ENCODE data around the gene COBL. TPM values are rescaled to one million over a fixed set of nuclear protein-coding genes. Genes with fewer than 3 reads are reported as not detected.

The COBL gene
- total and polyA plus RNA-seq, 10 of the 15 experiments (the other 5 are each of a cell fraction or from before 2014, with no cell fraction given) = 0.21 TPM; not detected in 9

DNA sequence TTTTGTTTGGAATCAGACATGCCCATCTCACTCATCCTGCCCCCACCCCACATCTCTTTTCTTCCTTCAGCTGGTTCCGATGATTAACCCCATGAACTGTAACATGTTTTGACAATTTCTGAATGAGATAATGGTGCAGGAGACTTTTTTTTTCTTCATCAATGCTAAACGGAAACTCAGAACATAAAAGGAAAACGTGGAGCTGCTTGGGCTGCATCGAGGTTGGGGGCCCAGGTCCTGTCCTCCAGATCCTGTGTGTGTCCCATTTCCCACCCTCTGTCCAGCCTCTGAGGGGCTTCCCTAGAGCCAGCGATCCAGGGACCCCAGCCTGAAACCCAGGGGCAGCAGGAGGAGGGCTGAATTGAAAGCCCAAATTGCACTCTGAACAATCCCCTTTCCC is 270.1 kb downstream of the COBL start:
- H3K36me3 ChIP-seq (ENCODE audit: control insufficient read depth in 2 of 2, insufficient read depth in 2 of 2, low read length in 1 of 2) = no peaks in the 10 kb centered on the region
- in situ Hi-C loops (cut with MboI) (no loop called here), intact Hi-C loops (cut with micrococcal nuclease; ENCODE audit: unreplicated experiment) (no loop called here)
- RAD21 ChIA-PET (ENCODE audit: unreplicated experiment) = no interaction called here
- H3K9me3 ChIP-seq (replicated peaks; ENCODE audit: control insufficient read depth, insufficient read depth, low read length) = no peaks in the 10 kb centered on the region
- FAIRE-seq = no peak
- TF ChIP-seq, protein P1, sequence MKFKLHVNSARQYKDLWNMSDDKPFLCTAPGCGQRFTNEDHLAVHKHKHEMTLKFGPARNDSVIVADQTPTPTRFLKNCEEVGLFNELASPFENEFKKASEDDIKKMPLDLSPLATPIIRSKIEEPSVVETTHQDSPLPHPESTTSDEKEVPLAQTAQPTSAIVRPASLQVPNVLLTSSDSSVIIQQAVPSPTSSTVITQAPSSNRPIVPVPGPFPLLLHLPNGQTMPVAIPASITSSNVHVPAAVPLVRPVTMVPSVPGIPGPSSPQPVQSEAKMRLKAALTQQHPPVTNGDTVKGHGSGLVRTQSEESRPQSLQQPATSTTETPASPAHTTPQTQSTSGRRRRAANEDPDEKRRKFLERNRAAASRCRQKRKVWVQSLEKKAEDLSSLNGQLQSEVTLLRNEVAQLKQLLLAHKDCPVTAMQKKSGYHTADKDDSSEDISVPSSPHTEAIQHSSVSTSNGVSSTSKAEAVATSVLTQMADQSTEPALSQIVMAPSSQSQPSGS (IDR thresholded peaks at IDR 0.05; ENCODE audit: low read length) = no peak
- TF ChIP-seq POLR2A (IDR thresholded peaks at IDR 0.05; ENCODE audit: low read depth, low read length) = no peak
- no peak for TF ChIP-seq NFIC (IDR thresholded peaks at IDR 0.05; ENCODE audit: low read depth, low read length)
- TF ChIP-seq RELA (IDR thresholded peaks at IDR 0.05; ENCODE audit: borderline replicate concordance, partially characterized antibody) = no peak
- TF ChIP-seq IKZF1 (conservative IDR thresholded peaks at IDR 0.05) = no peak
- no peak for TF ChIP-seq STAT1 (conservative IDR thresholded peaks at IDR 0.05)
- TF ChIP-seq, protein P2, sequence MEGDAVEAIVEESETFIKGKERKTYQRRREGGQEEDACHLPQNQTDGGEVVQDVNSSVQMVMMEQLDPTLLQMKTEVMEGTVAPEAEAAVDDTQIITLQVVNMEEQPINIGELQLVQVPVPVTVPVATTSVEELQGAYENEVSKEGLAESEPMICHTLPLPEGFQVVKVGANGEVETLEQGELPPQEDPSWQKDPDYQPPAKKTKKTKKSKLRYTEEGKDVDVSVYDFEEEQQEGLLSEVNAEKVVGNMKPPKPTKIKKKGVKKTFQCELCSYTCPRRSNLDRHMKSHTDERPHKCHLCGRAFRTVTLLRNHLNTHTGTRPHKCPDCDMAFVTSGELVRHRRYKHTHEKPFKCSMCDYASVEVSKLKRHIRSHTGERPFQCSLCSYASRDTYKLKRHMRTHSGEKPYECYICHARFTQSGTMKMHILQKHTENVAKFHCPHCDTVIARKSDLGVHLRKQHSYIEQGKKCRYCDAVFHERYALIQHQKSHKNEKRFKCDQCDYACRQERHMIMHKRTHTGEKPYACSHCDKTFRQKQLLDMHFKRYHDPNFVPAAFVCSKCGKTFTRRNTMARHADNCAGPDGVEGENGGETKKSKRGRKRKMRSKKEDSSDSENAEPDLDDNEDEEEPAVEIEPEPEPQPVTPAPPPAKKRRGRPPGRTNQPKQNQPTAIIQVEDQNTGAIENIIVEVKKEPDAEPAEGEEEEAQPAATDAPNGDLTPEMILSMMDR (IDR thresholded peaks at IDR 0.05 in 2 of 3, conservative IDR thresholded peaks at IDR 0.05 in 1 of 3; ENCODE audit: control insufficient read depth in 2 of 3, extremely low read depth in 1 of 3, insufficient read depth in 1 of 3, low read depth in 3 of 3, low read length in 3 of 3) = no peak
- TF ChIP-seq GATAD2B (conservative IDR thresholded peaks at IDR 0.05; ENCODE audit: low read depth) = no peak
- no peak for TF ChIP-seq FOXM1 (IDR thresholded peaks at IDR 0.05; ENCODE audit: low read depth, low read length)
- no peak for TF ChIP-seq BCL11A (IDR thresholded peaks at IDR 0.05; ENCODE audit: low read depth, low read length)
- TF ChIP-seq, protein P3, sequence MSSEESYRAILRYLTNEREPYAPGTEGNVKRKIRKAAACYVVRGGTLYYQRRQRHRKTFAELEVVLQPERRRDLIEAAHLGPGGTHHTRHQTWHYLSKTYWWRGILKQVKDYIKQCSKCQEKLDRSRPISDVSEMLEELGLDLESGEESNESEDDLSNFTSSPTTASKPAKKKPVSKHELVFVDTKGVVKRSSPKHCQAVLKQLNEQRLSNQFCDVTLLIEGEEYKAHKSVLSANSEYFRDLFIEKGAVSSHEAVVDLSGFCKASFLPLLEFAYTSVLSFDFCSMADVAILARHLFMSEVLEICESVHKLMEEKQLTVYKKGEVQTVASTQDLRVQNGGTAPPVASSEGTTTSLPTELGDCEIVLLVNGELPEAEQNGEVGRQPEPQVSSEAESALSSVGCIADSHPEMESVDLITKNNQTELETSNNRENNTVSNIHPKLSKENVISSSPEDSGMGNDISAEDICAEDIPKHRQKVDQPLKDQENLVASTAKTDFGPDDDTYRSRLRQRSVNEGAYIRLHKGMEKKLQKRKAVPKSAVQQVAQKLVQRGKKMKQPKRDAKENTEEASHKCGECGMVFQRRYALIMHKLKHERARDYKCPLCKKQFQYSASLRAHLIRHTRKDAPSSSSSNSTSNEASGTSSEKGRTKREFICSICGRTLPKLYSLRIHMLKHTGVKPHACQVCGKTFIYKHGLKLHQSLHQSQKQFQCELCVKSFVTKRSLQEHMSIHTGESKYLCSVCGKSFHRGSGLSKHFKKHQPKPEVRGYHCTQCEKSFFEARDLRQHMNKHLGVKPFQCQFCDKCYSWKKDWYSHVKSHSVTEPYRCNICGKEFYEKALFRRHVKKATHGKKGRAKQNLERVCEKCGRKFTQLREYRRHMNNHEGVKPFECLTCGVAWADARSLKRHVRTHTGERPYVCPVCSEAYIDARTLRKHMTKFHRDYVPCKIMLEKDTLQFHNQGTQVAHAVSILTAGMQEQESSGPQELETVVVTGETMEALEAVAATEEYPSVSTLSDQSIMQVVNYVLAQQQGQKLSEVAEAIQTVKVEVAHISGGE (CRISPR knock-in tag; IDR thresholded peaks at IDR 0.05) = no peak
- TF ChIP-seq CHD2 (IDR thresholded peaks at IDR 0.05; ENCODE audit: borderline replicate concordance, low read depth, low read length) = no peak
- TF ChIP-seq, protein P4, sequence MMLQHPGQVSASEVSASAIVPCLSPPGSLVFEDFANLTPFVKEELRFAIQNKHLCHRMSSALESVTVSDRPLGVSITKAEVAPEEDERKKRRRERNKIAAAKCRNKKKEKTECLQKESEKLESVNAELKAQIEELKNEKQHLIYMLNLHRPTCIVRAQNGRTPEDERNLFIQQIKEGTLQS (IDR thresholded peaks at IDR 0.05; ENCODE audit: borderline replicate concordance, extremely low read depth, low read depth, low read length) = no peak
- no peak for TF ChIP-seq TCF12 (IDR thresholded peaks at IDR 0.05; ENCODE audit: low read depth, low read length)
- no peak for TF ChIP-seq PML (IDR thresholded peaks at IDR 0.05; ENCODE audit: low read length)
- TF ChIP-seq, protein P5, sequence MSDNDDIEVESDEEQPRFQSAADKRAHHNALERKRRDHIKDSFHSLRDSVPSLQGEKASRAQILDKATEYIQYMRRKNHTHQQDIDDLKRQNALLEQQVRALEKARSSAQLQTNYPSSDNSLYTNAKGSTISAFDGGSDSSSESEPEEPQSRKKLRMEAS (IDR thresholded peaks at IDR 0.05; ENCODE audit: low read depth, low read length) = no peak
- no peak for TF ChIP-seq ESRRA (IDR thresholded peaks at IDR 0.05; ENCODE audit: low read length)
- WGBS (ENCODE audit: insufficient coverage, insufficient replicate concordance, low lambda C conversion rate, missing lambda C conversion rate) = 0% methylated on average over 5 of the region's 5 CpGs
- CTCF ChIA-PET = no interaction called here
- no peak overlapping the region for H3K4me2 ChIP-seq (ENCODE audit: control insufficient read depth, insufficient read depth)
- no peaks in the 10 kb centered on the region for H3K4me1 ChIP-seq (ENCODE audit: control insufficient read depth, insufficient read depth, low read length)
- no peak overlapping the region for H3K4me3 ChIP-seq
- no peak overlapping the region for H2AFZ ChIP-seq (ENCODE audit: control insufficient read depth, low read depth, low read length)
- no peaks in the 10 kb centered on the region; a peak in 1 of 4 replicates for H3K27me3 ChIP-seq (replicated peaks in 1 of 2; ENCODE audit: control insufficient read depth in 2 of 2, insufficient read depth in 2 of 2, low read length in 1 of 2)
- H3K9ac ChIP-seq (ENCODE audit: control insufficient read depth, insufficient read depth, low read length) = no peak overlapping the region
- H3K79me2 ChIP-seq (ENCODE audit: control insufficient read depth, insufficient read depth, low read length) = no peaks in the 10 kb centered on the region
- H3K27ac ChIP-seq (ENCODE audit: control insufficient read depth, insufficient read depth) = no peak overlapping the region
- SMC1A ChIA-PET (ENCODE audit: uncharacterized antibody, unreplicated experiment) = no interaction called here
- no peak for DNase-seq (ENCODE audit: low read depth, low spot score)
- no peaks in the 10 kb centered on the region for H4K20me1 ChIP-seq (ENCODE audit: control insufficient read depth, insufficient read depth)
- POLR2A ChIA-PET = no interaction called here
- no TSS peak for BruUV-seq (replicated peaks)
- no peak for ATAC-seq

Data from GM12878 (cell line).